ENCODE measurements around the gene DUS1L. TPM values are rescaled to one million over a fixed set of nuclear protein-coding genes. Genes with fewer than 3 reads are reported as not detected.
A peak's percentile ranks its signal among the peaks of the same experiment; 100 is the strongest.

The DUS1L gene
- polyA plus RNA-seq, 1 of the 3 experiments (the other 2 are of a cell fraction), result 163 TPM

DNA sequence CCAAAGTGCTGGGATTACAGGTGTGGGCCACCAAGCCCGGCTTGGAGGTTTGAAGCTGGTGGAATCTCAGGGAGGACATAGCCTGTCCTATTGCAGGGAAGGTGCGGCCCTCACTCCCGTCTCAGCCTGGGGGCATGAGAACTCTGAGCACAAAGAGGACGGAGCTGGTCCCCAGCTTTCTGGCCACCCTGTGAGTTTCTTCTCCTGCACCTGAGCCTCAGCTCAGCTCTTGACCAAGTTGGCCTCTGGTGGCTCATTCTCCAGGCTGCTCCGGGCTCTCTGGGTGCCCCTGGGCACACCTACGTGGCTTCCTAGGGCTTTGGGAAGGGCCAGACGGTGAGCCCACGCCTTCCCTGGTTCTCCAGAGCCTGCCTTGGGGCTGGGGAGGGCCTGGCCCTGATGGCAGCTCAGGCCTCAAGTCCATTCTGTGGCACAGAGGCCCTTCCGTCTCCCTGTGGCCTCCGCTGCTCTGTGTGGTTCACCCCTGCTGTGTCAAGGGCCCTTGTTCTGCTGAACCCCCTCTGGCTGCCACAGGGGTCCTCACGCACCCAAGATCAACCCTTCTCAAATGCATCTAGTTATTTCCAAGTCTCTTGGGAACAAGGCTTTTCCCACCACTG, 39.3 kb upstream of the DUS1L start:
- TF ChIP-seq JUND (IDR thresholded peaks at IDR 0.05), result no peak
- TF ChIP-seq, protein P1, sequence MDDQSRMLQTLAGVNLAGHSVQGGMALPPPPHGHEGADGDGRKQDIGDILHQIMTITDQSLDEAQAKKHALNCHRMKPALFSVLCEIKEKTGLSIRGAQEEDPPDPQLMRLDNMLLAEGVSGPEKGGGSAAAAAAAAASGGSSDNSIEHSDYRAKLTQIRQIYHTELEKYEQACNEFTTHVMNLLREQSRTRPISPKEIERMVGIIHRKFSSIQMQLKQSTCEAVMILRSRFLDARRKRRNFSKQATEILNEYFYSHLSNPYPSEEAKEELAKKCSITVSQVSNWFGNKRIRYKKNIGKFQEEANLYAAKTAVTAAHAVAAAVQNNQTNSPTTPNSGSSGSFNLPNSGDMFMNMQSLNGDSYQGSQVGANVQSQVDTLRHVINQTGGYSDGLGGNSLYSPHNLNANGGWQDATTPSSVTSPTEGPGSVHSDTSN (IDR thresholded peaks at IDR 0.05), result peak; percentile 12; the same call in 1 of the 2 replicates
- H3K4me1 ChIP-seq (ENCODE audit: control insufficient read depth in 1 of 2, insufficient read depth in 2 of 2, low read depth in 1 of 2, low read length in 1 of 2), result peaks cover 13 to 75% of the 10 kb centered on the region in 2 experiments
- H3K36me3 ChIP-seq (replicated peaks in 1 of 2; ENCODE audit: control insufficient read depth in 1 of 2, insufficient read depth in 2 of 2, low read length in 1 of 2), result peaks cover 2 to 4% of the 10 kb centered on the region in 2 experiments
- H3K9me3 ChIP-seq, result no peaks in the 10 kb centered on the region
- H3K27ac ChIP-seq (ENCODE audit: low read depth in 2 of 2, low read length in 1 of 2), result peak overlapping the region in 1 of 2 experiments; percentile 93; a peak in 2 of 4 replicates
- no peak overlapping the region for H3K4me3 ChIP-seq (ENCODE audit: low read depth in 2 of 2, low read length in 1 of 2)
- POLR2A ChIA-PET, result no interaction called here
- no peaks in the 10 kb centered on the region for H3K9me2 ChIP-seq
- H3K9ac ChIP-seq, result no peak overlapping the region
- H4K20me1 ChIP-seq (ENCODE audit: insufficient read depth), result no peaks in the 10 kb centered on the region
- no peak overlapping the region for H3K4me2 ChIP-seq
- no peak for DNase-seq
- H2AFZ ChIP-seq (ENCODE audit: low read depth), result no peak overlapping the region
- H3K27me3 ChIP-seq (ENCODE audit: insufficient read depth), result no peaks in the 10 kb centered on the region
- 100% methylated on average over 7 of the region's 11 CpGs for WGBS (ENCODE audit: low lambda C conversion rate)
- H3K79me2 ChIP-seq (ENCODE audit: insufficient read depth), result no peaks in the 10 kb centered on the region
- H3F3A ChIP-seq (replicated peaks; ENCODE audit: insufficient read depth), result peaks cover 7% of the 10 kb centered on the region
- CTCF ChIA-PET, result interaction anchor here (0.6 to 5.2 kb wide), 9 partner anchors 31 to 568 kb away, joined by 3 to 45 read pairs (median 9); partner anchors contain the start of gene RAC3

DNA sequence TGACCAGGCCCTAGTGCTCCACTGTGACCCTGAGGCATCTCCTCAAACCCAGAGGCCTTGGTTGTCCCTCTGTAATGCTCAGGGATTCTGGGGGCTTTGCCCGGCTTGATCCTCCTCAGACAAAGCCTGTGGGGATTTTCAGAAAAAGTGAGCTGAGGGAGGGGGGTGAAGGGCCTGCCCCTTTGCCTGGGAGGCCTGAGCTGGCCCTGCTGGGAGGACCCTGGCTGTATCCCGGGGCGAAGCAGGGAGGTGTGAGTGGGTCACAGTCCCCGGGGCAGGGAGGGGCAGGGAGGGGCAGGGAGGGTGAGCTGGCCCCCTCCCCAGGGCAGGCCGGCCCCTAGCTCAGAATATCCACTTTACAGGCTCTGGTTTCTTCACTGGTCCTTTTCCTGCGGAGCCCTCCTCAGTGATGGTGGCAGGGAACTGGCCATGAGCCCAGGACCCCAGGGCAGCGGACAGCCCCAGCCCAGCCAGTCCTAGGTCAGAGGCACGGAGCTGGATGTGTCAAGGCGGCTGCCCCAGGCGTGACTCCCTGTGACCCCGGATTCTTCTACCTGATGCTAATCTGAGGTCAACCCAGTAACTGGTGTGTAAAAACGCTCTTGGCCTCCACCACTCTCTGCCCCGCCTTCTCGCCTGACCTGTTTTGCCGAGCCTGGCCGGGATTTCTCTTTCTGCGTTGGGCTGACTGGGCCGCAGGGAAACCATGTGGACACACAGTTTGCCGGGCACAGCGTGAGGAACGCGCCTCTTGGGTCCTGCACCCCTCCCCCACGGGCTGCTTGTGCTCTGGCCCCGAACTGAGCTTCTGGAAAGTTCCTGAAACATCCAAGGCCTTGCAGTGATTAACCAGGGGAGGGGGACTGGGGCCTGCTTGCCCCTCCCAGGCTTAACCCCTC, 38.2 kb upstream of the DUS1L start:
- 84% methylated on average over 21 of the region's 24 CpGs for WGBS (ENCODE audit: low lambda C conversion rate)
- no peaks in the 10 kb centered on the region for H4K20me1 ChIP-seq (ENCODE audit: insufficient read depth)

More for the DNA sequence above, 38.2 kb upstream of the DUS1L start:
- ChIA-PET CTCF (interaction anchor here (1.2 to 5.2 kb wide), 6 partner anchors 52 to 144 kb away, joined by 4 to 45 read pairs (median 16); partner anchors contain the start of gene RAC3), POLR2A (no interaction called here)
- Histone ChIP-seq H3K36me3 (replicated peaks in 1 of 2; ENCODE audit: control insufficient read depth in 1 of 2, insufficient read depth in 2 of 2, low read length in 1 of 2) (peaks cover 2 to 4% of the 10 kb centered on the region in 2 experiments), H3K79me2 (ENCODE audit: insufficient read depth) (peaks cover 7% of the 10 kb centered on the region; the same call in 1 of the 2 replicates), H3K9me2 (no peaks in the 10 kb centered on the region), H3K4me2 (no peak overlapping the region), H3K9me3 (no peaks in the 10 kb centered on the region), H3K27ac (ENCODE audit: low read depth in 2 of 2, low read length in 1 of 2) (peak overlapping the region in 1 of 2 experiments; percentile 69; a peak in 2 of 4 replicates), H3F3A (replicated peaks; ENCODE audit: insufficient read depth) (peaks cover 12% of the 10 kb centered on the region), H3K4me3 (ENCODE audit: low read depth in 2 of 2, low read length in 1 of 2) (no peak overlapping the region), H3K4me1 (ENCODE audit: control insufficient read depth in 1 of 2, insufficient read depth in 2 of 2, low read depth in 1 of 2, low read length in 1 of 2) (peaks cover 22 to 85% of the 10 kb centered on the region in 2 experiments), H2AFZ (ENCODE audit: low read depth) (no peak overlapping the region), H3K9ac (no peak overlapping the region), H3K27me3 (ENCODE audit: insufficient read depth) (no peaks in the 10 kb centered on the region)
- no peak for TF ChIP-seq SMC3 (IDR thresholded peaks at IDR 0.05; ENCODE audit: low read depth, low read length)
- TF ChIP-seq, protein P2, sequence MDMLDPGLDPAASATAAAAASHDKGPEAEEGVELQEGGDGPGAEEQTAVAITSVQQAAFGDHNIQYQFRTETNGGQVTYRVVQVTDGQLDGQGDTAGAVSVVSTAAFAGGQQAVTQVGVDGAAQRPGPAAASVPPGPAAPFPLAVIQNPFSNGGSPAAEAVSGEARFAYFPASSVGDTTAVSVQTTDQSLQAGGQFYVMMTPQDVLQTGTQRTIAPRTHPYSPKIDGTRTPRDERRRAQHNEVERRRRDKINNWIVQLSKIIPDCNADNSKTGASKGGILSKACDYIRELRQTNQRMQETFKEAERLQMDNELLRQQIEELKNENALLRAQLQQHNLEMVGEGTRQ (IDR thresholded peaks at IDR 0.05; ENCODE audit: borderline replicate concordance, low read depth, low read length), result no peak
- TF ChIP-seq NFIC (IDR thresholded peaks at IDR 0.05; ENCODE audit: borderline replicate concordance), result no peak
- no peak for TF ChIP-seq EP300 (IDR thresholded peaks at IDR 0.05; ENCODE audit: borderline replicate concordance in 1 of 2, low read depth in 1 of 2, low read length in 1 of 2)
- no peak for TF ChIP-seq NRF1 (IDR thresholded peaks at IDR 0.05; ENCODE audit: low read depth, low read length)
- TF ChIP-seq RFX5 (IDR thresholded peaks at IDR 0.05; ENCODE audit: low read length), result no peak
- TF ChIP-seq, protein P3, sequence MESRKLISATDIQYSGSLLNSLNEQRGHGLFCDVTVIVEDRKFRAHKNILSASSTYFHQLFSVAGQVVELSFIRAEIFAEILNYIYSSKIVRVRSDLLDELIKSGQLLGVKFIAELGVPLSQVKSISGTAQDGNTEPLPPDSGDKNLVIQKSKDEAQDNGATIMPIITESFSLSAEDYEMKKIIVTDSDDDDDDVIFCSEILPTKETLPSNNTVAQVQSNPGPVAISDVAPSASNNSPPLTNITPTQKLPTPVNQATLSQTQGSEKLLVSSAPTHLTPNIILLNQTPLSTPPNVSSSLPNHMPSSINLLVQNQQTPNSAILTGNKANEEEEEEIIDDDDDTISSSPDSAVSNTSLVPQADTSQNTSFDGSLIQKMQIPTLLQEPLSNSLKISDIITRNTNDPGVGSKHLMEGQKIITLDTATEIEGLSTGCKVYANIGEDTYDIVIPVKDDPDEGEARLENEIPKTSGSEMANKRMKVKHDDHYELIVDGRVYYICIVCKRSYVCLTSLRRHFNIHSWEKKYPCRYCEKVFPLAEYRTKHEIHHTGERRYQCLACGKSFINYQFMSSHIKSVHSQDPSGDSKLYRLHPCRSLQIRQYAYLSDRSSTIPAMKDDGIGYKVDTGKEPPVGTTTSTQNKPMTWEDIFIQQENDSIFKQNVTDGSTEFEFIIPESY (IDR thresholded peaks at IDR 0.05; ENCODE audit: borderline replicate concordance, low read depth), result no peak
- no peak for DNase-seq
